Smooth muscle cell (in vitro differentiated cells): ENCODE data around the gene SOCS3. TPM values are rescaled to one million over a fixed set of nuclear protein-coding genes. Genes with fewer than 3 reads are reported as not detected.

Source experiments
- DNase-seq: peaks from one replicate; lab custom pipeline; 2025; ENCODE audit not compliant: unreplicated experiment; lab: John Stamatoyannopoulos, UW
- H2AFZ ChIP-seq: fragments of 200-600 bp; sonication (generic); 2 replicates; pipeline ENCODE4 v1.6.0; 2016; ENCODE audit warnings: antibody characterized with exemption, low read depth, mild to moderate bottlenecking
- H3F3A ChIP-seq: fragments of 200-600 bp; sonication (generic); 2 replicates; pipeline ENCODE4 v1.6.0; 2017; ENCODE audit warnings: antibody characterized with exemption, low read depth
- H3K27ac ChIP-seq: fragments of 200-600 bp; sonication (generic); 2 replicates; pipeline ENCODE4 v1.5.1; 2016; ENCODE audit warnings: low read depth, mild to moderate bottlenecking
- H3K27me3 ChIP-seq: fragments of 200-600 bp; sonication (generic); 2 replicates; pipeline ENCODE4 v1.6.1; 2016; ENCODE audit warnings: low read depth, mild to moderate bottlenecking
- H3K36me3 ChIP-seq: fragments of 200-600 bp; sonication (generic); 2 replicates; pipeline ENCODE4 v1.5.1; 2016; ENCODE audit warnings: low read depth
- H3K4me1 ChIP-seq: fragments of 200-600 bp; sonication (generic); 2 replicates; pipeline ENCODE4 v1.5.1; 2016; ENCODE audit warnings: low read depth
- H3K4me2 ChIP-seq: fragments of 200-600 bp; sonication (generic); 2 replicates; pipeline ENCODE4 v1.6.0; 2016; ENCODE audit warnings: mild to moderate bottlenecking
- H3K4me3 ChIP-seq: fragments of 200-600 bp; sonication (generic); 2 replicates; pipeline ENCODE4 v1.5.1; 2016; ENCODE audit warnings: mild to moderate bottlenecking
- H3K79me2 ChIP-seq: fragments of 200-600 bp; sonication (generic); 2 replicates; pipeline ENCODE4 v1.6.0; 2016; ENCODE audit warnings: low read depth, mild to moderate bottlenecking
- H3K9ac ChIP-seq: fragments of 200-600 bp; sonication (generic); 2 replicates; pipeline ENCODE4 v1.6.0; 2016; ENCODE audit warnings: low read depth
- H3K9me3 ChIP-seq: fragments of 200-600 bp; sonication (generic); replicated peaks from 2 replicates; pipeline ENCODE4 v1.5.1; 2016; ENCODE audit warnings: low read depth
- H4K20me1 ChIP-seq: fragments of 200-600 bp; sonication (generic); 2 replicates; pipeline ENCODE4 v1.6.0; 2016; ENCODE audit warnings: low read depth
- WGBS: methylation state at CpG from one replicate; pipeline ENCODE4 v1.1.7; 2016; ENCODE audit warnings: low lambda C conversion rate; 5-methylcytosine and 5-hydroxymethylcytosine counted together
- polyA plus RNA-seq: library from polyadenylated mRNA; unstranded; fragments of >200 nt; fragmentation: Nextera tagmentation; extraction: Ambion mirVana; gene quantifications from 2 replicates; pipeline ENCODE4 v1.2.1, GENCODE V29; 2016
- total RNA-seq: library from RNA; depleted of rRNA; stranded (reverse); fragments of >200 nt; gene quantifications from 2 replicates; pipeline ENCODE4 v1.2.3, GENCODE V29; 2014
- TF ChIP-seq, protein P1 (sequence below): fragments of 200-600 bp; sonication (generic); IDR thresholded peaks from 2 replicates; pipeline ENCODE4 v1.5.1; 2017; ENCODE audit warnings: borderline replicate concordance, mild to moderate bottlenecking, antibody characterized with exemption; ENCODE audit not compliant: insufficient read depth, poor library complexity, severe bottlenecking

SOCS3 gene
- total and polyA plus RNA-seq, 2 experiments from 2014 or later = 116 to 310 TPM

- no peaks in the 10 kb centered on the region for H3K27me3 ChIP-seq
- H3K4me3 ChIP-seq = no peak overlapping the region
- H3K27ac ChIP-seq = peak overlapping the region; percentile 100
- no peaks in the 10 kb centered on the region for H3K36me3 ChIP-seq
- H3K79me2 ChIP-seq = peaks cover 72% of the 10 kb centered on the region
- peaks cover 41% of the 10 kb centered on the region for H3K4me1 ChIP-seq
- no peak overlapping the region for H2AFZ ChIP-seq
- H3F3A ChIP-seq = peaks cover 51% of the 10 kb centered on the region
- H3K9me3 ChIP-seq = no peaks in the 10 kb centered on the region
- peak overlapping the region; percentile 47 for H3K4me2 ChIP-seq
- DNase-seq = no peak
- WGBS = 61% methylated on average over 12 of the region's 12 CpGs
- TF ChIP-seq, protein P1, sequence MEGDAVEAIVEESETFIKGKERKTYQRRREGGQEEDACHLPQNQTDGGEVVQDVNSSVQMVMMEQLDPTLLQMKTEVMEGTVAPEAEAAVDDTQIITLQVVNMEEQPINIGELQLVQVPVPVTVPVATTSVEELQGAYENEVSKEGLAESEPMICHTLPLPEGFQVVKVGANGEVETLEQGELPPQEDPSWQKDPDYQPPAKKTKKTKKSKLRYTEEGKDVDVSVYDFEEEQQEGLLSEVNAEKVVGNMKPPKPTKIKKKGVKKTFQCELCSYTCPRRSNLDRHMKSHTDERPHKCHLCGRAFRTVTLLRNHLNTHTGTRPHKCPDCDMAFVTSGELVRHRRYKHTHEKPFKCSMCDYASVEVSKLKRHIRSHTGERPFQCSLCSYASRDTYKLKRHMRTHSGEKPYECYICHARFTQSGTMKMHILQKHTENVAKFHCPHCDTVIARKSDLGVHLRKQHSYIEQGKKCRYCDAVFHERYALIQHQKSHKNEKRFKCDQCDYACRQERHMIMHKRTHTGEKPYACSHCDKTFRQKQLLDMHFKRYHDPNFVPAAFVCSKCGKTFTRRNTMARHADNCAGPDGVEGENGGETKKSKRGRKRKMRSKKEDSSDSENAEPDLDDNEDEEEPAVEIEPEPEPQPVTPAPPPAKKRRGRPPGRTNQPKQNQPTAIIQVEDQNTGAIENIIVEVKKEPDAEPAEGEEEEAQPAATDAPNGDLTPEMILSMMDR = no peak
- no peak overlapping the region for H3K9ac ChIP-seq
- peaks cover 36% of the 10 kb centered on the region for H4K20me1 ChIP-seq
These were observed 21.8 kb upstream of the SOCS3 start for GRCh38 chr17:78381601-78382232.

GRCh38 chr17:78380370-78380769 is 20.5 kb upstream of the SOCS3 start:
- Histone ChIP-seq H3K4me1 (peaks cover 40% of the 10 kb centered on the region), H3K4me3 (no peak overlapping the region)
- 85% methylated on average over 5 of the region's 5 CpGs for WGBS

DNA sequence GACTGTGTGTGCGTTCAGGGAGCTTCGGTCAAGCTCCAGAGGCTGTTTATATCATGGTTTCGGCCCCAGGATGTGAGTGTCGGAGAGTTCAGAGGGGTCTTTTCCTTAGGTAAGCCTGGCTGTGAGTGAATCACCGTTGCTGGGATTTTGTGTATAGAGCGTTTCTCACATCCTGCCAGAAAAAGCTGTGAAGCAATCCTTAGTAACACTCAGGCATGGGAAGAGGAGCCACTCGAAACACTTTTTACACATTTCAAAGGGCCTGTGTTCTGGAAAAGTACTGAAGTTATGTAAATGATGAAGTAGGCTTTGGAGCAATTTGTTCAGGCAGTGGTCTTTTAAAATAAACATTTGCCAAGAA is 19.2 kb upstream of the SOCS3 start:
- Histone ChIP-seq H3K27me3 (no peaks in the 10 kb centered on the region), H3K27ac (peak overlapping the region; percentile 100), H4K20me1 (peaks cover 30% of the 10 kb centered on the region), H3K4me3 (peak overlapping the region; percentile 82), H3K36me3 (no peaks in the 10 kb centered on the region), H3K4me1 (peaks cover 46% of the 10 kb centered on the region), H3K79me2 (peaks cover 47% of the 10 kb centered on the region), H3F3A (peaks cover 56% of the 10 kb centered on the region), H2AFZ (no peak overlapping the region), H3K9me3 (no peaks in the 10 kb centered on the region), H3K4me2 (peak overlapping the region; percentile 80), H3K9ac (peak overlapping the region; percentile 96)
- TF ChIP-seq, protein P1 = no peak
- 4% methylated on average over 7 of the region's 7 CpGs for WGBS
- no peak for DNase-seq

More at GRCh38 chr17:78380370-78380769, 20.5 kb upstream of the SOCS3 start:
- no peaks in the 10 kb centered on the region for H3K9me3 ChIP-seq
- no peaks in the 10 kb centered on the region for H3K36me3 ChIP-seq
- no peak for DNase-seq
- H3K27ac ChIP-seq = peak overlapping the region; percentile 100
- no peaks in the 10 kb centered on the region for H3K27me3 ChIP-seq
- peaks cover 58% of the 10 kb centered on the region for H3K79me2 ChIP-seq
- peaks cover 62% of the 10 kb centered on the region for H3F3A ChIP-seq
- no peak overlapping the region for H3K4me2 ChIP-seq
- no peak overlapping the region for H3K9ac ChIP-seq
- H4K20me1 ChIP-seq = peaks cover 30% of the 10 kb centered on the region
- no peak overlapping the region for H2AFZ ChIP-seq
- TF ChIP-seq, protein P1 = no peak
